ENCODE data around the gene DNAH17. TPM values are rescaled to one million over a fixed set of nuclear protein-coding genes. Genes with fewer than 3 reads are reported as not detected.

DNAH17 gene
- total and polyA plus RNA-seq, 2 of the 13 experiments (the other 11 are each of a cell fraction or from before 2014, with no cell fraction given): 0.86 to 1.6 TPM

- TF ChIP-seq ZNF138 (CRISPR knock-in tag; IDR thresholded peaks at IDR 0.05; ENCODE audit: low read depth) (no peak; the same call in none of the 2 replicates), MTERF4 (CRISPR knock-in tag; IDR thresholded peaks at IDR 0.05) (peak; percentile 94; the same call in 1 of the 2 replicates), EHMT2 (IDR thresholded peaks at IDR 0.05; ENCODE audit: borderline replicate concordance, low read depth, low read length) (no peak), MXD4 (CRISPR knock-in tag; IDR thresholded peaks at IDR 0.05) (peak; percentile 92), MTA3 (CRISPR knock-in tag; IDR thresholded peaks at IDR 0.05) (no peak)
Observed at GRCh38 chr17:78378225-78379130, 198.7 kb downstream of the DNAH17 start, which contains the start of gene PGS1 (continued).

- Histone ChIP-seq H3K4me1 (ENCODE audit: insufficient read depth, low read length) (peaks cover 80% of the 10 kb centered on the region), H3K36me3 (replicated peaks in 1 of 2; ENCODE audit: control insufficient read depth in 1 of 2, insufficient read depth in 2 of 2, low read length in 2 of 2) (no peaks in the 10 kb centered on the region; a peak in 1 of 5 replicates), H4K20me1 (ENCODE audit: insufficient read depth, low read length) (peaks cover 5% of the 10 kb centered on the region; the same call in 1 of the 2 replicates), H3K9ac (ENCODE audit: insufficient read depth, low read depth, low read length) (peak overlapping the region; percentile 90), H3K79me2 (ENCODE audit: insufficient read depth, low read length) (peaks cover 39% of the 10 kb centered on the region), H2AFZ (ENCODE audit: low read length) (no peak overlapping the region), H3K27ac (ENCODE audit: extremely low read length, insufficient read depth, low read length) (no peak overlapping the region), H3K27me3 (ENCODE audit: control insufficient read depth in 1 of 2, insufficient read depth in 2 of 2, low read length in 2 of 2) (peaks cover 2 to 8% of the 10 kb centered on the region in 2 experiments; a peak in 1 of 5 replicates), H3K4me3 (replicated peaks in 1 of 3; ENCODE audit: insufficient read depth in 1 of 3, low read depth in 2 of 3, low read length in 3 of 3) (peak overlapping the region; percentile 97 to 98 (median 97); a peak in 5 of 6 replicates), H3K4me2 (ENCODE audit: low read depth, low read length) (peak overlapping the region; percentile 87), H3K9me3 (ENCODE audit: low read length) (no peaks in the 10 kb centered on the region)
- ATAC-seq (no peak), FAIRE-seq (no peak), DNase-seq (ENCODE audit: low spot score) (no peak)
- 75% methylated on average over 14 of the region's 14 CpGs for WGBS (ENCODE audit: low lambda C conversion rate)
- intact Hi-C loops (cut with micrococcal nuclease; ENCODE audit: unreplicated experiment) (loop anchor here (5.0 to 10.0 kb wide), 2 partner anchors 44 to 63 kb away; no protein-coding TSS in a partner anchor), in situ Hi-C loops (cut with HindIII; ENCODE audit: extremely low pct_ligation_motif_present, low pct_unique_long_range_greater_than_20kb) (no loop called here)
- ChIA-PET POLR2A (interaction anchor here (0.5 to 1.8 kb wide), 4 partner anchors 10 to 234 kb away, joined by 3 to 7 read pairs (median 5); no protein-coding TSS in a partner anchor), CTCF (ENCODE audit: low intra/inter-chr PET ratio, low total read pairs) (no interaction called here)
- BruUV-seq (replicated peaks): no TSS peak
- no peak for TF ChIP-seq ZNF256 (CRISPR knock-in tag; conservative IDR thresholded peaks at IDR 0.05)
- TF ChIP-seq SYNCRIP (IDR thresholded peaks at IDR 0.05; ENCODE audit: insufficient read depth, low read depth, low read length): no peak
- no peak for TF ChIP-seq ARNT (IDR thresholded peaks at IDR 0.05)
- no peak for TF ChIP-seq LBX2 (CRISPR knock-in tag; IDR thresholded peaks at IDR 0.05; ENCODE audit: borderline replicate concordance)
- TF ChIP-seq TERF1 (CRISPR knock-in tag; IDR thresholded peaks at IDR 0.05): no peak
- TF ChIP-seq FOSL2 (CRISPR knock-in tag; IDR thresholded peaks at IDR 0.05): no peak
- no peak for TF ChIP-seq TFE3 (CRISPR knock-in tag; IDR thresholded peaks at IDR 0.05)
- no peak for TF ChIP-seq RBAK (CRISPR knock-in tag; IDR thresholded peaks at IDR 0.05)
- TF ChIP-seq ZNF572 (CRISPR knock-in tag; IDR thresholded peaks at IDR 0.05): peak; percentile 32; the same call in 1 of the 2 replicates
- TF ChIP-seq HOXA5 (CRISPR knock-in tag; IDR thresholded peaks at IDR 0.05): no peak
- no peak for TF ChIP-seq ZSCAN9 (CRISPR knock-in tag; IDR thresholded peaks at IDR 0.05; ENCODE audit: borderline replicate concordance)
- no peak for TF ChIP-seq RFX3 (CRISPR knock-in tag; IDR thresholded peaks at IDR 0.05)
- TF ChIP-seq GATAD2A (CRISPR knock-in tag; IDR thresholded peaks at IDR 0.05): no peak
Observed at GRCh38 chr17:78377858-78378224, 199.4 kb downstream of the DNAH17 start.

Measured in HepG2 (cell line).